LoVo (cell line): ENCODE results near the gene ACRV1.
A peak's percentile ranks its signal among the peaks of the same experiment; 100 is the strongest.

Experiments used
- DNase-seq: peaks from one replicate; pipeline ENCODE4 v3.0.0-alpha.2; 2016; ENCODE audit warnings: low spot score

The ACRV1 gene

DNA sequence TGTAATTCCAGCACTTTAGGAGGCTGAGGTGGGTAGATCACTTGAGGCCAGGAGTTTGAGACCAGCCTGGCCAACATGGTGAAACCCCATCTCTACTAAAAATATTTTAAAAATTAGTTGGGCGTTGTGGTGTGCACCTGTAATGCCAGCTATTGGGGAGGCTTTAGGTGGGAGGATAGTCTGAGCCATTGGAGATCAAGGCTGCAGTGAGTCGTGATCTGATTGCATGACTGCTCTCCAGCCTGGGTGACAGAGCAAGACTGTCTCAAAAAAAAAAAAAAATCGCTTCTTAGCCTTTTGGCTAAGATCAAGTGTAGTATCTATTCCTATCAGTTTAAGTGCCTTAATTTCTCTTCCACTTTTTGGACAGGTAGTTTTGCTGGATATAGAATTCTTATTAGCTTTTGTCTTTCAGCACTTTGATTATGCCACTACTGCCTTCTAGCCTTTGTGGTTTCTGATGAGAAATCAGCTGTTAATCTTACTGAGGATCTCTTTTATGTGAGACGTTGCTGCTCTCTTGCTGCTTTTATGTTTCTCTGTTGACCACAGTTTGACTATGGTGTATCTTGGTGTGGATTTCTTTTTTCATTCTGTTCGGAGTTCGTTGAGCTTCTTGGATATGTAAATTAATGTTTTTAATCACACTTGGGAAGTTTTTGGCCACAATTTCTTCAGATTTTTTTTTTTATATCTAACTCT, 31.0 kb downstream of the ACRV1 start:
- DNase-seq = no peak

- DNase-seq = no peak
Measured at GRCh38 chr11:125645871-125646270, 34.8 kb downstream of the ACRV1 start.

GRCh38 chr11:125638315-125638714, 42.3 kb downstream of the ACRV1 start:
- no peak for DNase-seq

DNA sequence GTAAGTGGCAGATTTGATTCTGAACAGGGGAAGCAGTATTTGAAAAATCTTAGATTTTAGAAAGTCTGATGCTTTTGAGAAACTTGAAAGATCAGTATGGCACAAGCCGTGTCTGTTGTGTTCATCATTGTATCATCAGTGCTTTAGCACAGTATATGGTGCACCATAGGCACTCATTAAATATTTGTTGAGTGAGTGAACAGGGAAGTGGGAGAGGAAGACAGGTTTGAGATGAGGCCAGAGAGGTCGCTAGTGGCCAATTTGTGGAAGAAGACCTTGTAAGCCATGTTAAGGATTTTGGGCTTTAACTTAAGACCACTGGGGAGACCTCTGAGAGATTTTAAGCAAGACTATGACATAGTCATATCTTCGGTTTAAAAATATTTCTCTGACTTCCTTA, 42.8 kb downstream of the ACRV1 start:
- no peak for DNase-seq

DNA sequence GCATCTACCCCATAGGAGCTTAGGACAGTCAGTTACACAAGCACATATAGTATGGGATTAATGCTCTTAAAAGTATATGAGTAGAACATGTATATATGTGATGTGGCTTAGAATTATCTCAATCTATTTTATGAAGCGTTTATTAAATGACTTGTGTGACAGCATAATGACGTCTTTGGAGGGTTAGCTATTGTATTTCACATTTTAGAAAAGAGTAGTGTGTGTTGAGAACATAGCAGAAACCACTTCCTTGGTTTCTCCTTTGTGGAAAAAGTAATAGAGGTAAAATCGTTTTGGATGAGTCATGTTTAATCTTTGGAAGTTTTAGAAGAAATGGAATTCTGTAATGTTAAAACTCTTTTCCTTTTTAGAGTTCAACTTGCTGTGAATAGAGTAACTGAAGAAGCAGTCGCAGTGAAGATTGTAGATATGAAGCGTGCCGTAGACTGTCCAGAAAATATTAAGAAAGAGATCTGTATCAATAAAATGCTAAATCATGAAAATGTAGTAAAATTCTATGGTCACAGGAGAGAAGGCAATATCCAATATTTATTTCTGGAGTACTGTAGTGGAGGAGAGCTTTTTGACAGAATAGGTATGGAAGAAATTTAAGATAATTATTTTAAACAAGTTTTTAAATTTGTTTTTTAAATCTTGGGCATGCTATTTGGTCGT, 53.3 kb downstream of the ACRV1 start:
- DNase-seq = no peak

DNA sequence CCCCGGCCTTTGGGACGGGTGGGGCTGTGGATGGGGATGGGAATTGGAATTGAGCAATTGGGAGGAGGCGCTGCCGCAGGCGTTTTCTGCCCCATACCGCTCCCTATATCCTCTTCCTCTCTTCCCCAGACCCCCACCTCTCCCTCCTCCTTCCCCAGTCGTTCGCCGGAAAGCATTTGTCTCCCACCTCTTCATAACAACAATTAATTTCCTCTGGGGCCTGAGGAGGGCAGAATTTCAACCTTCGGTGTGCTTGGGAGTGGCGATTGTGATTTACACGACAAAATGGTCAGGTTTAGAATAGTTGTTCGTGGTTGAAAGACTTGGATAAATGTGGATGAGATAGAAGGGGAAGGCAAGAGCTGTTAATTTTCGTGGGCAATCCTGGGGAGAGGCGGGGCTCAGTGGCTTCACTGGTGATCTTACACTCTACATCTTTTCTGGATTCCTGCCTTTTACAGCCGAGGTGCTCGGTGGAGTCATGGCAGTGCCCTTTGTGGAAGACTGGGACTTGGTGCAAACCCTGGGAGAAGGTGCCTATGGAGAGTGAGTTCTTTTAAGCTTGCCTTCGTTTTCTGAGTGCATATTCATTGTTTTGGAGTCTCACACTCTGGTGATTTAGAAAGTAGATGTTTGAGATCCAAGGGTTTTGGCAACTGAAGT, 54.2 kb downstream of the ACRV1 start:
- peak; percentile 55 for DNase-seq

DNA sequence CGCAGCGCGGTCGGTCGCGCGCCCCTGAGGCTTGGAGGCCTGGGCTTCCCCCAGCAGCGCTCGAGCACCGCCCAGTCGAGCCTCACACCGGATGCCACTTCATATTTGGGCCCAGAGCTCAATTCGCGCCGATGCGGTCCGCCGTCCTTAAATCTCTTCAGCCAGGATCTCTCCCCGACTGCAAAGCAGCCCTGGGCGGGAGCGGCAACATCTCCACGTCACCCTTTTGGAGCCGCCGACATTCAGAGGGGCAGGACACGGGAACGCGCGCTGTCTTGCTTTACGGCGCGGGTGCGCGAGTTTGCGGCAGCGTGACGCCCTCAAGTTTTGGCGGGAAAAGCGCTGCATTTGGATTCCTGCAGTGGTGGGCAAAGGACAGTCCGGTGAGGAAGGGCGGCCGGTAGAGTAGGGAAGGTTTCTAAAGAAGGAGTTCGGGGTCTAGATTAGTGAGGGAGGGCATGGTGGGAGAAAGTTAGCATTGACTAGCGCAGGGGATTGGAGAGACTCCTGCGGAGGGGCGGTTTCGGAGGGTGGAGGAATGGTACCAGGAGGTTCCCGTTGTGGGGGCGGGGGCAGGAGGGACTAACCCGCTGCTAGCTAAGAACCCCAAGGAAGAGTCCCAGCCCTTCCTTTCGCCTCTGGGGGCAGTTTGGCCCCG, 54.9 kb downstream of the ACRV1 start:
- DNase-seq = peak; percentile 89

- DNase-seq = no peak
Measured at GRCh38 chr11:125625225-125625629, 55.4 kb downstream of the ACRV1 start.

GRCh38 chr11:125624756-125625213, 55.9 kb downstream of the ACRV1 start, which contains the start of gene CHEK1:
CHEK1 (plus strand) TSS chr11:125625163; CDS start chr11:125626769, 1,606 bp downstream.
- no peak for DNase-seq

DNA sequence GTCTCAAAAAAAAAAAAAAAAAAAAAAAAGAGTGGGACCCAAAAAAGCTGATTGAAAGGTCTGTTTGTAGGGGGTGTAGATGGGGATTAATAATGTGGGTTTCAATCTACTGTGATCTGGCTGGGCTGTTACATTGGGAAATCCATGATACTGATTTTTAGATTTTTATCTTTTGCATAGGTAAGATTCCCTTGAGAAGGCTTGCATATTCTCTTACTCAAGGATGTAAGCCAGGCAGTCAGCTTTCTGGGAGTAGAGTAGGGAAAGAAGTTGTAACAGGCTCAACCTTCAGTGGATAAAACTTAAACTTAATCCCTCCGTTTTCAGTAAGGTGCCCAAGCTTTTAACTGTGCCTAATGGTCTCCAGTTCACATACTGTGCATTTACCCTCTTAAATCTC, 57.6 kb downstream of the ACRV1 start:
- DNase-seq = no peak

DNA sequence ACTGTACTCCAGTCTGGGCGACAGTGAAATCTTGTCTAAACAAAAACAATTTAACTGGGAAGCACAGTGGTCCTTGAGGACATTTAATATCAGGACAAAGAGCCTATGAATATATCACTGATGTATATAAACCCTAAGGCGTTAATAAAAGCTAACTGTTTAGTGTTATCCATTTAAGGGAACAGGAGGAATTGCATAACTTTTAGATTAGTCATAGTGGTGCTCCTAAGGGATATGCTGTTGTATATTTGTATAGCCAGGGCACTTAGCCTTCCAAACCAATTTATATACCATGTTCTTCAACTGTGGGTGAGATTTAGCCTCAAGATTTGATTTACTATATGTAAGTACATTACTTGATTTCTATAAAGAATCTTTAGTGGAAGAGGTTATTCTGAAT, 58.7 kb downstream of the ACRV1 start:
- DNase-seq = peak; percentile 7
